Hepatic stellate cell (primary cell): ENCODE measurements around the gene ALPG.
"Not testable (repeated sequence)": the region's sequence is repeated elsewhere in the genome, so short reads cannot be mapped to it uniquely, and the experiment has no call there.

Experiments
- DNase-seq: peaks from one replicate; pipeline ENCODE4 v3.0.0; 2011; ENCODE audit warnings: low spot score

Gene ALPG

DNA sequence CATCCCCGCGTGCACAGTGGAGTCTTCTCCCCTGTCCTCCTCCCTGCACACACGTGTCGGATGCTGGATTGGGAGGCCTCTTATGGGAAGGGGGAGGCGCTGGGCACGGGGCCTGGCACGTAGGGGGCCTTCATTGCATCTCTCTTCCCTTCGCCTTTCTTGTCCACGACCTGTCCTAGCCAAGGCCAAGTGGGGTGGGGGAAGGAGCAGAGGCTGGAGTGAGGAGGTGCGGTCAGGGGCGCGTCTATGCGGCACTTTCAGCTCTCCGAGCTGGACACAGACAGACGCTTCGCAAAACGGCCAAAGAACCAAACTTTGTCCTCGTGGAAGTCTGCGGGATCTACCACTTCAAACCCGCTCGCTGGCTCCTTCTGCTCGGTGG lies 13.4 kb downstream of the ALPG start:
- no peak for DNase-seq

DNA sequence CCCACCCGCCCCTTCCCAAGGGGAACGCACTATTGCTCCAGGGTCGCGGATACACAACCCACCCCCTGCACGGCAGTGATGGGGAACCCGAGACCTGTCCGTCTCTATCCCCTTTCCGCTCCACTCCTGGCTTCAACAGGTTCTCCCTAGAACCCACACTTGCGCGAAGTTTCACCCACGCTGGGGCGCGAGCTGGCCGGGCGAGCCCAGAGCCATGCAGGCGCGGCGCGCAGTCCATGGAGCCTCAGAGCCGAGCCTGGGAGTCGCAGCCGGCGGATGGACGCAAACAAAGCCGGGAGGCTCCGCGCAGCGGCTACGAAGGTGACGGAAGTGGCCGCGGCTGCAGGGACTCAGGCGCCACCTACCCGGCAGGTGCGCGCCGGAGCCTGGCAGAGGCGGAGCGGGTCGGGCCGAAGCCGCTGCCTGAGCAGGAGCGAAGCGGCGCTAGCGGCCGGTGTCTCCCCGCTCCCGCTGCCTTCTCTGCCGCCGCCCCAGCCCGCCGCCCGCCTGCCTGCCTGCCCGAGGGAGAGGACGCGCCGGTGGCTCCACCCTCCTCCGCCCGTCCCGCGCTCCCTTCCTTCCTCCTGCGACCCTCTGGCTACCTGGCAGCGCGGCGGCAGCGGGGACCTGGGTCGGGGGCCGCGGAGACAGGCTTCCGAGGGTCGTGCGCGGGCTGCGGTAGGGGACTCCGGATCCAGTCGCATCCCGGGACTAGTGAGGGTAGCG lies 14.0 kb downstream of the ALPG start:
- DNase-seq: no peak

DNA sequence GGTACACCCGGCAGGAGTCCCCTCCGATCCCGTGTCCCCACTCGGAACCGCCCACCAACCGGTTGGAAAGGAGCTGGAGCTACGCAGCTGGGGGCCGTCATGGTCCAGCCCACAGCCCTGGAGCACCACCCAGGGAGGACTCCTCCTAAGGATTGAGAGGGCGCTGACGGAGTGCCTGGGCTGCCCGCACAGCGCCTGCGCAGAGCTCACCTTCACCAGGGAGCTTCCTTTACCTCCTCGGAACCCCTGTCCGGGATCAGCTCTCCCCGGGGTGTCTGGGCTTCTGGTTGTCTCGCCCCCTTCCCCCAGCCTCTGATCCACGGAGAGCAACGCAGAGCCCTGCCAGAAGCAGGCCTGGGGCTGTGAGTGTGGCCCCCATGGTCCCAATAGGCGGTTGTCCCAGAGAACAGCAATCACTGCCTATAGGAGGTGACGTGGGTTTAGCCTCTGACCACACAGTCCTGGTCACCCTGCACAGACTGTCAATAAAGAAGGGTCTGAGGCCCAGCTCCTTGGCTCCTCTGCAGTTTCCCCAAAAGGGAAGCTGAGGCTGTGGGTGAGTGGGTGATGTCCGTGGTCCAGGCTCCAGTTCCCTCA lies 14.6 kb downstream of the ALPG start:
- DNase-seq: no peak

DNA sequence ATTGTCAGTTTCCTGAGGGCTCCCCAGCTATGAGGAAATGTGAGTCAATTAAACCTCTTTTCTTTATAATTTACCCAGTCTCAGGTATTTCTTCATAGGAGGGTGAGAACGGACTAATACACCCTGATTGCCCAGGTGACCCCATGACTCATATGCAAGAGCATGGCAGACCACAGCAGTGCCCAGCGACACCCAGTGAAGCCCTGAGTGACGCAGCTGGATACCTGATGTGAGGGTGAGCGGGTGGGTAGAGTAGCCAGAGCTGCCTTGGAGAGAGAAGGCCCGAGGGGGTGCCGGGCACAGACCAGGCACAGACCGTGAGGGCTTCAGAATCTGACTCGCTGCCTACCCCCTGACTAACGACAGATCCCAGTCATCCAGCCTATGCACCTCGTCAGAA lies 15.4 kb downstream of the ALPG start:
- DNase-seq: no peak

DNA sequence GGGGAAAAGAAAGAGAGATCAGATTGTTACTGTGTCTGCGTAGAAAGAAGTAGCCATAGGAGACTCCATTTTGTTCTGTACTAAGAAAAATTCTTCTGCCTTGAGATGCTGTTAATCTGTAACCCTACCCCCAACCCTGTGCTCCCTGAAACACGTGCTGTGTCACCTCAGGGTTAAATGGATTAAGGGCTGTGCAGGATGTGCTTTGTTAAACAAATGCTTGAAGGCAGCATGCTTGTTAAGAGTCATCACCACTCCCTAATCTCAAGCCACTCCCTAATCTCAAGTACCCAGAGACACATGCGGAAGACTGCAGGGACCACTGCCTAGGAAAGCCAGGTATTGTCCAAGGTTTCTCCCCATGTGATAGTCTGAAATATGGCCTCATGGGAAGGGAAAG lies 16.4 kb downstream of the ALPG start:
- DNase-seq: not testable (repeated sequence)

DNA sequence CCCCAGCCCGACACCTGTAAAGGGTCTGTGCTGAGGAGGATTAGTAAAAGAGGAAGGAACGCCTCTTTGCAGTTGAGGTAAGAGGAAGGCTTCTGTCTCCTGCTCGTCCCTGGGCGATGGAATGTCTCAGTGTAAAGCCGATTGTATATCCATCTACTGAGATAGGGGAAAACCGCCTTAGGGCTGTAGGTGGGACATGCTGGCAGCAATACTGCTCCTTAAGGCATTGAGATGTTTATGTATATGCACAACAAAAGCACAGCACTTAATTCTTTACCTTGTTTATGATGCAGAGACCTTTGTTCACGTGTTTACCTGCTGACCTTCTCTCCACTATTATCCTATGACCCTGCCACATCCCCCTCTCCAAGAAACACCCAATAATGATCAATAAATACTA lies 16.8 kb downstream of the ALPG start:
- DNase-seq: not testable (repeated sequence)

DNA sequence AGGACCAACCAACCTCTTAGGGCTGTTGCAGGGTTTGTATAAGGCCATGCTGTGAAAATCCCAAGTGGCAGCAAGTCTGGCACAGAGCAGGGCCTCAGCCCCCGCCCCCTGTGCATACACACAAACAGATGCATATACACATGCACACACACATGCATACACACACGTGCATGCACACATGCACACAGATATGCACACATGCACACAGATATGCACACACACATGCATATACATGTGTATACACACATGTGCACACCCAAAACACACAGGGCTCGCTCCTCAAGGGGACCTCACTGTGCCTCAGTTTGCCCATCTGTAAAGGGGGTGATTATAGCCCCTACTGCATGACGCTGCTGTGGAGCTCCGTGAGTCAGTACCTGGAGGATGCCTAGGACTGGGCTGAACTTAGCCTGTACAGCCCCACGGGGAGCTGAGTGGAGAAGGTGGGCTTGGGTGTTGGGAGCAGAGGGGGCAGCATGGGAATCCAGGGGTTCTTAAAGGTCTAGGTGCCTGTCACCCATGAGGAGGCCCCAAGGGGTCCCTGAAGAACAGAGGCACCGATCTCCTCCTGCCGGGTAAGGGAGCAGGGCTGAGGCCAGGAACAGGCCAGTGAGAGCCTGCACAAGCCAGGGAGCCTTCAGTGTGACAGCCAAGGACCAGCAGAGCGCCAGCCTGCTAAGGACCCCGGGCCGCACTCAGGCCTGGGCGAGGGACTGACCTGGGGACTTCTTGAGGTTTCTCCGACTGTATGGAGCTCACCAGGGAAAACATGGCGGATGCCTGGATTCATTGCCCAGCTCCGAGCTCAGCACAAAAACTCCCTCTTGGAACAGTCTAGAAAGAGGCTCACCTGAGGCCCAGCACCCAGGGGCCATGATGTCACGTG lies 25.3 kb downstream of the ALPG start:
- DNase-seq: no peak

DNA sequence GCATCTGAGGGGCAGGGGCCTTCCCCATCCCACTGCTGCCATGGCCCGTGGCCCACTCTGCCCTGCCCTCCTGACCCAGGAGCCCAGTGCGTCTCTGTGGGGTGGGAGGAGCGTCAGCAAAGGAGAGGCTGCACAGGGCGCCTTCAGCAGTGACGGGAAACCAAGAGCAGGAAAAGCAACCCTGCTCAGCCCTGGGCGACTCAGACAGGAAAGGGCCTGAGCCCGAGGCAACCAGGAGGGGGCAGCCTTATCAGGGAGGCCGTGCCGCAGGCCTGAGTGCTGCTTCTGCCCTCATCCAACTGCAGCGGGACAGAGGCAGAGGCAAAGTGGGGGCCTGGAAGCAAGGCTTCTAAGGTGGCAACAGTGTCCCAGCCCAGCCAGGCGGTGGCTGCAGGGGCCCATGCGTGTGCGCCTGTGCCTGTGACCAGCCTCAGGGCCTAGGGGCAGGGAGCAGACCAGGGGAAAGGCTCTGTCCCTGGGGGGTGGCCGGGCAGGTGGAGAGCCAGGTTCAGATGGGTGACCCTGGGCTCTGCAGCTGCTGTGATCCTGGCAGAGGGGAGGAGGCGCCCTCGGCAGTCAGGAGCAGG lies 26.0 kb downstream of the ALPG start:
- DNase-seq: no peak

DNA sequence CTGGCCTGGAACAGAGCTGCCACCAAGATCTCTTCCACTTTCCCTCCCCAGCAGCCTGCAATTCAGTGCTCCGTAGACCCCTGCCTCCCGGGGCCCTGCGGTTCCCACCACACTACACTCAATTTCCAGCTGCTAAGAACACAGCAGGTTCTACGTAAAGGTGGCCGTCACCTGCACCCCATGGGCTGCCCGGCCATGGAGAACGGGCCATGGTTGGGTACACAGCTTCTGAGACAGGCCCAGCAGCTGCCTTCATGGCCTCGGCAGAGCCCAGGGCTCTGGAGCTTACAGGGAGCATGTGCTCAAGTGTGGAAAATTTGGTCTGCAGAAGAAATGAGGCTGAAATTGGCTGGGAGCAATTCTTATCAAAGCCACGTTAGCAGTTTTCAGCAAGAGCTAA lies 27.0 kb downstream of the ALPG start:
- not testable (repeated sequence) for DNase-seq

DNA sequence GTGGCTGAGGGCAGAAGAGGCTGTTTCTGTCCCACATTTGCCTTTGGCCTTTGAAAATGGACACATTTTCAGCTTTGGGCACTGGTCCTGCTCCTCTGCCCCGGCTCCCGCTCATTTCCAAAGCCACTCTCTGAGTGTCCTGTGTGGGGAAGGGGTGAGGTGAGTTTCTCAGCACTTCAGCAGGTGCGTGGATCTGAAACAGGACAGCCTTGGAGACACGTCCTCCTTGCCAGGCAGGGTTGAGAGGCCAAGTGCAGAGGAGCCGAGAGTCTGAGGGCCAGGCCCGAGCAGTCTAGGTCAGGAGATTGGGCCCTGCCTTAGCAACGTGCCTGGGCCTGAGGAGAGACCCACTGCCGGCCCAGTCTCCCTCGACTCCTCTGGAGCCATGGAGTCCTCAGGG lies 27.4 kb downstream of the ALPG start:
- no peak for DNase-seq

DNA sequence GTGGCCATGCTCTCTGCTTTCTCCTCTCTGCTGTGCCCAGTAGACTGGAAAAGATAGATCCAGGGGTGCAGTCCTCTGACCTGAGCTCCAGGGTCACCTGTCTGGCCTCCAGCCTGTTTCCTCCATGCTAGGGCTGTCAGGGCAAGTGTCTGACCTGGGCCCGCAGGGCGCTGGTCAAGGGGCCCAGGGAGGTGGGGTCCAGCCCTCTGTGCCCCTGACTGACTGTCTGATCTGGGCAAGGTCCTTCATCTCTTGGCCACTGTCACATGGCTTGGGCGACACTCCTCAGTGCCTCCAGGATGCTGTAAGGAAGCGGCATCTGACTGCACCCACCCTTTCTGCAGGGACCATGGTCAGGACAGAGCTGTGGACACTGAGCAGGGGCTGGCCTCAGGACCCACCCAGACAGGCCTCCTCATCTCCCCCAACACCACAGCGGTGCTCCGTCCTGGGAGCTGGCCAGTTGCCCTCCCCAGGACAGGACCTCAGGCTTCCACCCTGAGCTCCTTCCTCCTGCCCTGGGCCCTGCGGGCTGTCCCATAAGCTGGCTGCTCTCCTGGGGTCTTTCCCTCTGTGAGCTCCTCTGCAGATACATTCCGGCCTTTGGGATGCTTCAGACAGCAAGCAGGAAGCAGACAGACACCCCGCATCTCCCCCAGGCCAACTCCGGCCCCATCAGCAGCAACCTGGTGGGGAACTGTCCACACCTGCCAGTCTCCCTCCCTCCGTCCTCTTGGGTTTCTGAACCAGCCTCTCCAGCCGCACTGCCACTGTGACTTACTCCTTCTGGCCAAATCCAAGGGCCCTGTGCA lies 28.1 kb downstream of the ALPG start:
- no peak for DNase-seq

DNA sequence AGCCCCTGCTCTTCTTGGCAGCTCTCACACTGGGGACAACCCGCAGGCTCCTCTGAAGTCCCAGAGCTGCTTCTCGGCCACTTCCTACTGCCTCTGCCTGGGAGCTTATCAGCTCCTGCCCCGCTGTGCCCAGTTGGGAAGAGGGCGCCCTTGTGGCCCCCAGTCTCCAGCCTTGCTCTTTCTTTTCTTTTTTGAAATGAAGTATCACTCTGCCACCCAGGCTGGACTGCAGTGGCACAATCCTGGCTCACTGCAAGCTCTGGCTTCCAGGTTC lies 28.7 kb downstream of the ALPG start:
- no peak for DNase-seq

DNA sequence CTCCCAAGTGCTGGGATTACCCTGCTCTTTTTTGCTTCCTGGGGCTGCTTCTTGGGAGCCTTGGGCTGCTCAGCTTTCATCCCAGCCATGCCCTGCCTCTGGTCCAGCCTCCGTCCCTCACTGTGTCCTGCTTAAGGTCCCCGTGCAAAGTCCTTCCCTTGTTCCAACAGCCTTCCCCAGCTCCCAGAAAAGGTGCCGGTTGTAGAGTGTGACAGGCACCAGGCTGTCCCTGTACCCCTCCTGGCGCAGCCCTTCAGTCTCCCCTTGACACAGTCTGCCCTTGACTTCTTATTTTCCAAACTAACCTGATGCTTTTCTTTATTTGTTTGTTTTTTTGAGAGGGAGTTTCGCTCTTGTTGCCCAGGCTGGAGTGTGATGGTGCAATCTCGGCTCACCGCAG lies 29.2 kb downstream of the ALPG start:
- no peak for DNase-seq

DNA sequence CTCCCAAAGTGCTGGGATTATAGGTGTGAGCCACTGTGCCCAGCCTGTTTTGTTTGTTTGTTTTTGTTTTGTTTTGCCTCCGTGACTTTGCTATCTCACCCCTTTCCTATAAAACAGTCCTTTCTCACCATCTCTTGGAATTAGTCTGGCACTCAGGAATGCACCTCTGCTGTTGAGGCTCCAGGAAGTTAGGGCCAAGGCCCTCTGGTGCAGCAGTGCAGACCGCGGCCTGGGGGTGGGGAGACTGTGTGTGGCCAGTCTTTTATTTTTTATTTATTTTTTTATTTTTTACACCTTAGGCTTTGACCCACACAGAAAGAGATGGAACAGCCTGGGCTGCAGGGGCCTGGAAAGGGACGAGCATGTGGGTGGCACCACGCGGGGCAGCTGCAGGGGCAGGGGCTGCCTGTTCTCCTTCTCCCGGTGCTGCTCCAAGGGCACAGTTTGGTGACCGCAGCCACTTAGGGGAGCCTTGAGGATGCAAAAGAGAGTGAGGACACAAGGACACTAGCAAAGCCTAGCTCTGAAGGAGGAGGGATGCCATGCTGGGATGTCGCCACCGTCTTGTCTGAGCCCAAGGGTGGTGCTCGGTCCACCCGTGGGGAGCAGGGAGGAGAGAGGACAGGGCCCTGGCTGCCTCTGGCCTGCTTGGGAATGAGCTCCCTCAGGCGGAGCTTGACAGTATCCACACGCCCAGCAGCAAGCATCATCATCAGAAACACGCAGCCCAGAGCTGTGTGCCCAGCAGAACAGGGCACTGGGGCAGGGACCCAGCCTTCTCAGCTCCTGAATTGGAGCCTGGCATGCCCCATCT lies 29.9 kb downstream of the ALPG start:
- DNase-seq: no peak

DNA sequence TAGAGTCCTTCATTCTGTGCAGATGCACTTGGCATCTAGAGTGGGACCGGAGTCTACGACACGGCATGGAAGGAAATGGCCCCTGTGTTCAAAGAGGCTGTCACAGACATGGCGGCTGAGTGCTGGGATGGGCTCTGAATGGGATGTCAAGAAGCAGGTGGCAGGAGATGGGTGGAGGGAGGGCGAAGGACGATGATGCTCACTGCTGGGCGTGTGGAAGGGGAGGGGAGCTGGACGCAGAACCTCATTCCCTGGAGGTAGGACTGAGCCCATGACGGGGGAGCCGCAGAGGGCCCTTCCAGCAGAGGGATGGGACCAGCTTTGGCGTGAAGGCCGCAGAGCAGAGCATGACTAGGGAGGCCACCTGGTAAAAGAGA lies 30.5 kb downstream of the ALPG start:
- no peak for DNase-seq

DNA sequence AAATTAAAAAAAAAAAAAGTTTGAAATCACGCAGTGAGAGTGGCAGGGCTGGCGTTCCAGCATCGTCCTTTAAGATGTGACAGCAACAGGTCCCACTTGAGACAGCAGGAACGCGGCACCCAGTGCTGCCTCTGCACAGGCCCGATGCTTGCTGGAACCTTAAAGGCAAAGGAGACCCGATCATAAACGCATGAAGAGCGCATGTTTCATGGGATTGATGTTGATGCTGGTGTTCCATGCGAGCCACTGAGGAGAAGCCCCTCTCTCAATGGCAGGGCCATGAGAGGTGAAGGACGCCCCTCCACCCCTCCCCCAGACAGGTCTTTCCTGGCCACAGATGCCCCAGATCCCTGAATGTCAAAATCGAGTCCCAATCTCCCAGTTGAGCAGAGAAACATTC lies 31.4 kb downstream of the ALPG start:
- DNase-seq: no peak

DNA sequence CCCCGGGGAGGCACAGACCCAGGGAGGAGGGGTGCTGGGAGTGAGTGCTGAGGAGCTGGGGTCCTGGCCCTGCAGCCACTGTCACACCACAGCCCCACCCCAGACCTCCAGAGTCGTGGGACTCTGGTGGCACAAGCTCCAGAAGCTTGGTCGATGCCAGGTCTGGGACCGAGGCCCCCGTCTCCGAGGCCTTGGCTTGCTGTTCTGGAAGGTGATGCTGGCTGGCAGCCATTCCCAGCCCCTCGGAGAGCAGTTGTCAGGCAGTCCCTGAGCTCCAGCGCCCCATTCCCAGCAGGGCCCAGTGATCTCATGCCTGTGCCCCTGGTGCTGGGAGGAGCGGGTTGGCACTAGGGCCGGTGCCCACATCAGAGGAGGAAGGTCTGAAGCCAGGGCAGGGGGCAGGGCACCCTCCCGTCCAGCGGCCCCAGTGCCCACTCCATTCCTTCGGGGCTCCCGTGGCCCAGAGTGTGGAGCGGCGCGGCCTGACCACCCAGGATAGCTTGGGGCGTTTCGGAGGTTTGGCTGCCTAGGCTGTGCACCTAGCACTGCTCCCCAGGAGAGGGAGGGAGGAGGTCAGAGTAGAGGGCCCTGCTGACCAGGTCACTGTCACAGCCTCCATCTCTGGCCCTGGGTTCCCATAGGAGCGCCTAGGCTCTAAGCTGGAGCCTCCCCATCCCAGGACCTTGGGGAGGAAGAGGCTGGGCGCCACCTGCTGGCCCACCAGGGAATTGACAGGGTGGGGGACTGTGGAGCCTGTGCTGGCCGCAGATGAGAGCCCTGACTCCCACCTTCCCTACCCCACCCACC lies 32.5 kb downstream of the ALPG start:
- DNase-seq: no peak

DNA sequence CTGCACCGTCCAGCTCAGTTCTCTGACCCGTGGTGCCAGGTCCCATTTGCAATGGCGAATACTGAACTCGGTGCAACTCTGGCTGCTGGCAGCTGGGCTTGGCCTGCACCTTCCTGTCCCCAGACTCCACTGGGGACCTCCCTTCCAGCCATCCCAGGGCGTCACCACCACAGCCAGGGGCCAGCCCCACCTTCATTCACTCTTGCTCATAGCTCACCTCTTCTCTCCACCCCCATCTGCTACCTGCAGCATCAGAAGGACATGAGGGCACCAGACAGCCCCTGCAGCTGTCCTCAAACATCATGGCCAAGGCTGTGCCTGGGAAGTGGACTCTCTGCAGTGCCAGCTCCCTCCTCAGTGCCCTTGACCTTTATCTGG lies 33.1 kb downstream of the ALPG start:
- no peak for DNase-seq

DNA sequence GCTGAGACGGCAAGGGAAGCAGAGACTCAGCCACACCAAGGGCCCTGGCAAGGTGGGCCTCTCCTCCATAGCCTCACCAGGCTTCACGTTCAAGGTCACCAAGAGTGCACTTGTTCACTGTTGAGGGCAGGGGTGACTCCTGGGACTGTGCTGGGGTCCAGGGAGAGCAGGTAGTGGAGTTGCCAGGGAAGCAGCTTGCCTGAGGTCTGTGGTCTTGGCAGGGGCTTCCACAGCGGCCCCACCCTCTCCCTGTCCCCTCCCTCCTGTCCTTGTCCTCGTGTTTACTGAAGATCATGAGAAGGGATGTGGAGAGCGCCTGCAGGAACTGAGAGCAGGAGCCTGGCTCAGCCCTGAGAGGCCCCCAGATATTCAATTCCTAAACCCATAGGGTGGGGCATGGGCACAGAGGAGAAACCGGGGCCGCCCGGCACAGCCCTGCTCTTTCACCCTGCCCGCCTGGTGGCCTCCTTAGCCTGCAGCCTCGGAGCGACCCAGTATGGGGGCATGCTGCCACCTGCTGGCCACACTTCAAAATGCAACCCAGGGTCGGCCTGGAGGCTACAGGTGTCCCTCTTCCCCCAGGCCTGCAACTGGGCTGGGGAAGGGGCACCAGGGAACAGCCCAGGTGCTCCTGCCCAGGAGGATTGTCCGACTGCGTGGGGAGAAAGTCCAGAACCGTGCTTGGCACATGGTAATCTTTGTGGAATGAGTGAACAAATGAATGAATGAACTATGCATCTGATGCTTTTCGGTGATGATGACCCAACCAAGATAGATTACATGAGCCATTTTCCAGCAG lies 33.8 kb downstream of the ALPG start:
- peak; percentile 82 for DNase-seq

DNA sequence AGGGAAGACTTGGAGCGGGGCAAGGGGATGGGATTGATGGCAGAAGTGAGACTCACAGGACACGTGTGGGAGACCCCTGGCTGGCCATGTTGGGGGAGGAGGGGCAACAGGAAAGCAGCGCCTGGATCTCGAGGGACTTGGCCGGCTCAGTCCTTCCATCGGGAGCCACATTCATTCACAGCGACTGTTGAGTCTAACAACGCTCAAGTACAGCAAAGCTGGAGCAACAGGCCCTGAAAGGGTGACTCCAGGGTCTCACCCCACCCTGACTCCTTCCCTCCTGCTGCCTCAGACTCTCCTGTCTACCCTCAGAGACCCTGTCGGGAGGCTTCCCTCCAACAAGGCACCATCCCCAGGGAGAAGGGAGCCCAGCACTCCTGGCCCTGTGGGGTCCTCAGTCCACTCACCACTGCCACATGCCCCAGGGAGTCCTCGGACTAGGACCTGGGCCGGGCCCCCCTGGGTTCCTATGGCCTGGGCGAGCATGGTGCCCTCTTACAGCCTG lies 34.6 kb downstream of the ALPG start:
- DNase-seq: no peak
